DOHH2 (cell line): ENCODE data around the gene MROH7.

Experiments
- CTCF ChIP-seq: fragments of 200-600 bp; sonication (generic); IDR thresholded peaks from one replicate; pipeline ENCODE4 v1.5.1; 2014; ENCODE audit warnings: antibody characterized with exemption, mild to moderate bottlenecking, low read depth, low read length; ENCODE audit not compliant: poor library complexity, severe bottlenecking
- EZH2phosphoT487 ChIP-seq: fragments of 200-600 bp; sonication (generic); IDR thresholded peaks from 2 replicates; pipeline ENCODE4 v1.6.1; 2017; ENCODE audit warnings: borderline replicate concordance, mild to moderate bottlenecking, antibody characterized with exemption, low read length, moderate library complexity, mixed read lengths

GRCh38 chr1:54705153-54705552 lies 63.6 kb downstream of the MROH7 start:
- TF ChIP-seq CTCF (no peak), EZH2phosphoT487 (no peak)
